ENCODE measurements around the gene REXO1.

Gene REXO1

GRCh38 chr19:1828279-1829238 lies 19.7 kb downstream of the REXO1 start:
- DNase-seq = no peak

GRCh38 chr19:1827566-1828278 lies 20.6 kb downstream of the REXO1 start:
- no peak for DNase-seq

GRCh38 chr19:1826557-1827521 lies 21.4 kb downstream of the REXO1 start:
- no peak for DNase-seq

- DNase-seq = peak; percentile 77
Observed at GRCh38 chr19:1825909-1826556, 22.2 kb downstream of the REXO1 start.

GRCh38 chr19:1824252-1824622 lies 24.0 kb downstream of the REXO1 start:
- DNase-seq = no peak

- no peak for DNase-seq
Observed at GRCh38 chr19:1823539-1824251, 24.6 kb downstream of the REXO1 start.

GRCh38 chr19:1823020-1823419 lies 25.3 kb downstream of the REXO1 start:
- DNase-seq = no peak

GRCh38 chr19:1822210-1822609 lies 26.1 kb downstream of the REXO1 start:
- DNase-seq = no peak

- no peak for DNase-seq
Observed at GRCh38 chr19:1819341-1820255, 28.7 kb downstream of the REXO1 start.

GRCh38 chr19:1818549-1819195 lies 29.6 kb downstream of the REXO1 start:
- DNase-seq = no peak

- DNase-seq = no peak
Observed at GRCh38 chr19:1817553-1818179, 30.6 kb downstream of the REXO1 start.

GRCh38 chr19:1816530-1817298 lies 31.6 kb downstream of the REXO1 start:
- DNase-seq = no peak

GRCh38 chr19:1815605-1816529 lies 32.4 kb downstream of the REXO1 start:
- no peak for DNase-seq

GRCh38 chr19:1814833-1815604 lies 33.3 kb downstream of the REXO1 start:
- no peak for DNase-seq

GRCh38 chr19:1814391-1814790 lies 33.9 kb downstream of the REXO1 start:
- DNase-seq = no peak

Data from CD4-positive, alpha-beta T cell treated with Interleukin-4 for 1 hour (primary cell).